ENCODE results near the gene FNTB. TPM values are rescaled to one million over a fixed set of nuclear protein-coding genes. Genes with fewer than 3 reads are reported as not detected.
A peak's percentile ranks its signal among the peaks of the same experiment; 100 is the strongest.

Gene FNTB
- total RNA-seq, 1 donor from 2014 or later = 30.1 TPM

DNA sequence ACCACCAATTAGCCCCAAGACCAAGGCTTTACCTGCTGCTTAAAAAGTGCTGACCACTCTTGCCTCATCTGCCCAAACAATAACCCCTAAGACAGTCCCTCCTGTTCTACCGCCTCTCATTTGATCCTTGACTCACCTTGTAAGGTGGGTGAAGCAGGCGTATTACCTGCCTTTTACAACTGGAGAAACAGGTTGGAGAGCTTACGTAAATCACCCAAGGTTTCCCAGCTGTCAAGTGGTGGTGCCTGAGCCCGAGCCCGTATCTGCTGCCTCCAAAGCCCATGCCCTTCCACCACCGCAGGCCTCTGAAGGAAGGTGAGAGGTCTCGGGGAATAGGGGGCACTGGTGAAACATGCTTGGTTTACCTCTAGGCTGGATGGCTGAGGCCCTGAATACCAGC, 79.0 kb downstream of the FNTB start:
- TF ChIP-seq, protein P1, sequence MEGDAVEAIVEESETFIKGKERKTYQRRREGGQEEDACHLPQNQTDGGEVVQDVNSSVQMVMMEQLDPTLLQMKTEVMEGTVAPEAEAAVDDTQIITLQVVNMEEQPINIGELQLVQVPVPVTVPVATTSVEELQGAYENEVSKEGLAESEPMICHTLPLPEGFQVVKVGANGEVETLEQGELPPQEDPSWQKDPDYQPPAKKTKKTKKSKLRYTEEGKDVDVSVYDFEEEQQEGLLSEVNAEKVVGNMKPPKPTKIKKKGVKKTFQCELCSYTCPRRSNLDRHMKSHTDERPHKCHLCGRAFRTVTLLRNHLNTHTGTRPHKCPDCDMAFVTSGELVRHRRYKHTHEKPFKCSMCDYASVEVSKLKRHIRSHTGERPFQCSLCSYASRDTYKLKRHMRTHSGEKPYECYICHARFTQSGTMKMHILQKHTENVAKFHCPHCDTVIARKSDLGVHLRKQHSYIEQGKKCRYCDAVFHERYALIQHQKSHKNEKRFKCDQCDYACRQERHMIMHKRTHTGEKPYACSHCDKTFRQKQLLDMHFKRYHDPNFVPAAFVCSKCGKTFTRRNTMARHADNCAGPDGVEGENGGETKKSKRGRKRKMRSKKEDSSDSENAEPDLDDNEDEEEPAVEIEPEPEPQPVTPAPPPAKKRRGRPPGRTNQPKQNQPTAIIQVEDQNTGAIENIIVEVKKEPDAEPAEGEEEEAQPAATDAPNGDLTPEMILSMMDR (conservative IDR thresholded peaks at IDR 0.05) = no peak
- Mint-ChIP-seq H3K27ac (peak overlapping the region; percentile 83), H3K9me3 (no peaks in the 10 kb centered on the region), H3K27me3 (no peaks in the 10 kb centered on the region), H3K4me3 (peak overlapping the region; percentile 23), H3K36me3 (peaks cover 32% of the 10 kb centered on the region), H3K4me1 (ENCODE audit: unreplicated experiment) (peaks cover 12% of the 10 kb centered on the region)
- no peak for DNase-seq (ENCODE audit: extremely low spot score, unreplicated experiment)

DNA sequence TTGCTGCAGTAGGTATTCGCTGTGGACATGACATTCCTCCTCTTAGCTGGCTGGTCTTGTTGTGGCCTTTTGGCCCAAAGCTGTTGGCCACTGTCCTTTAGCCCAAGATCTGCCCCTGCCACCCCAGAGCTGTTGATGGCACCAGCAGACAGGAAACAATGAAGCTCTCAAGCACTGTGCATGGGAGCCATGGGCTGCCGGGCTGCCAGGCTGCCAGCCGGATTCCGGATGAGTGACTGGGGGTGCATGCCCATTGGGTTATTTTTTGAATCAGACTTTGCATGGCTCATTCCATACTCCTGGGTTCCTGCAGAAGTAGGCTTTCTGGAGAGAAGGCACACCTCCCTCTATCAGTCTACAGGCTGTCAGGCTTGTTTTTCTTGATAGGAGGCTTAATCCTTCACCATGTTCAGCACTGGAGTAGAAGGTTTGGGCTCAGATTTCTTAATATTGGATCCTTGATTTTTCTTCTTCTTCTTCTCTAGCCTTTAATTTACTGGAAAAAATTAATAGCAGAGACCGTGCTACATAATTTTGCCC, 83.2 kb downstream of the FNTB start:
- Mint-ChIP-seq H3K4me1 (ENCODE audit: unreplicated experiment) (peaks cover 25% of the 10 kb centered on the region), H3K4me3 (peak overlapping the region; percentile 78), H3K27ac (peak overlapping the region; percentile 96), H3K36me3 (peaks cover 27% of the 10 kb centered on the region), H3K9me3 (no peaks in the 10 kb centered on the region), H3K27me3 (no peaks in the 10 kb centered on the region)
- DNase-seq (ENCODE audit: extremely low spot score, unreplicated experiment) = no peak
- TF ChIP-seq, protein P1 (conservative IDR thresholded peaks at IDR 0.05) = no peak

DNA sequence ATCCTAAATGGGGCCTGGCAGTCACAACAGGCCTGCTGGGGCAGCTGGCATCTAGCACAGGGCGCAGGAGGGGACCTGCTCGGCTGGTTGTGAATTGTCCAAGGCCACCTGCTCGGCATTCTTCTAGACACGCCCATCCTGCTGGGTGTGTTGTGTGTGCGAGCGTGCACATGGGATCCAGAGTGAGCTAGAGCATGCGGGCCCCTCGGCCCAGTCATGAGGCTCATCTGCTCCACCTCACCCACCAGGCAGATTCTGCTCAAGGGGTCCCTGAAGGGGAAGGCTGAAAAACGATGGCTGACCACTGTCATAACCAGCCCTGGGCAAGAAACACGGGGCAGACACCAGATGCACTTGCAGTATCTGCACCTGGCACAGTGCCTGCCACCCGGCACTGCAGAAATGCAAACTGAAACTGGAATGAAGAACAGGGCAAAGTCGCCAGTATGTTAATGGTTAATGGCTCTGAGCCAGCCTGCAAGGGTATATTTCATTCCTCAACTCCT, 83.8 kb downstream of the FNTB start:
- peaks cover 24% of the 10 kb centered on the region for H3K4me1 Mint-ChIP-seq (ENCODE audit: unreplicated experiment)
- H3K27ac Mint-ChIP-seq = peak overlapping the region; percentile 96
- peaks cover 29% of the 10 kb centered on the region for H3K36me3 Mint-ChIP-seq
- no peaks in the 10 kb centered on the region for H3K27me3 Mint-ChIP-seq
- TF ChIP-seq, protein P1 (conservative IDR thresholded peaks at IDR 0.05) = no peak
- no peak for DNase-seq (ENCODE audit: extremely low spot score, unreplicated experiment)
- no peaks in the 10 kb centered on the region for H3K9me3 Mint-ChIP-seq
- H3K4me3 Mint-ChIP-seq = peak overlapping the region; percentile 78

DNA sequence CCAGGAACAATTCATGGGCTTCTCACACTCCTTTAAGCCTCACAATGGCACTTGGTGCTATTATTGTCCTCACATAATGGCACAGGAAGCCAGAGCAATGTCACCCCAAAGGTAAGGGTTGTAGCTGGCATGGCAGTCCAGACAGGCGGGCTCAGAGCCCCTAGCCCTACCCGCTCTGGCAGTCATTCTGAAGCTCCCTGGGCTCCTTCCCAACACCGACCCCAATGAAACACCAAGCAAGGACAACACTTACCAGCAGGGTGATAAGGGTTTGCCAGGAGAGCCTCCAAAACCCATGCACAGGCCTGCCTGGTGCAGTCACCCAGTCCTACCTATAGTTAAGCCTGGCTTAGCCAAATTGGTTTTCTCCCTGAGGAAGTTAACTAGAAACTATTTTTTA, 84.8 kb downstream of the FNTB start:
- TF ChIP-seq, protein P1 (conservative IDR thresholded peaks at IDR 0.05) = no peak
- H3K27ac Mint-ChIP-seq = peak overlapping the region; percentile 96
- peaks cover 21% of the 10 kb centered on the region for H3K4me1 Mint-ChIP-seq (ENCODE audit: unreplicated experiment)
- peaks cover 29% of the 10 kb centered on the region for H3K36me3 Mint-ChIP-seq
- H3K9me3 Mint-ChIP-seq = no peaks in the 10 kb centered on the region
- no peak overlapping the region for H3K4me3 Mint-ChIP-seq
- DNase-seq (ENCODE audit: extremely low spot score, unreplicated experiment) = no peak
- H3K27me3 Mint-ChIP-seq = no peaks in the 10 kb centered on the region

DNA sequence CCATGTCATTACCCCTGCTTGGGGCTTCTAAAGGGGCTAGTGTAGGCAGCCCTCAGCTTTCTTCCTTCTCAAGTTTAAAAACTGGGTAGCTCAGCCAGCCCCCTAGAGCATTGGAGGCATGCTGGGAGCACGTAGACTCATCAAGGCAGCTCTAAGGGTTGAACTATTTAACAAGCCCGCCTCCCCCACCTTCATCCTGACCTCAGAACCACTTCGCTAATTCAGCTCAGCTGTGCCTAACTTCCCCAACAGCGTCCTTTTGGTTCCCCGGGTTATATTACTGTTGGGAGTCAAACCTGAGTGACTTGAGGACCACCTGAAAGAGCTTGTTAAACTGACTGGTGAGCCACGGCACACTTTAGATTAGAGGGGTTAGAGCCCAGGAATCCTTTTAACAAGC, 85.6 kb downstream of the FNTB start:
- Mint-ChIP-seq H3K9me3 (no peaks in the 10 kb centered on the region), H3K4me1 (ENCODE audit: unreplicated experiment) (peaks cover 21% of the 10 kb centered on the region), H3K27ac (peak overlapping the region; percentile 96), H3K36me3 (peaks cover 31% of the 10 kb centered on the region), H3K4me3 (no peak overlapping the region), H3K27me3 (no peaks in the 10 kb centered on the region)
- DNase-seq (ENCODE audit: extremely low spot score, unreplicated experiment) = no peak
- TF ChIP-seq, protein P1 (conservative IDR thresholded peaks at IDR 0.05) = no peak

All from type B pancreatic cell (in vitro differentiated cells).